ENCODE measurements around the gene CACNA1G.

DNA sequence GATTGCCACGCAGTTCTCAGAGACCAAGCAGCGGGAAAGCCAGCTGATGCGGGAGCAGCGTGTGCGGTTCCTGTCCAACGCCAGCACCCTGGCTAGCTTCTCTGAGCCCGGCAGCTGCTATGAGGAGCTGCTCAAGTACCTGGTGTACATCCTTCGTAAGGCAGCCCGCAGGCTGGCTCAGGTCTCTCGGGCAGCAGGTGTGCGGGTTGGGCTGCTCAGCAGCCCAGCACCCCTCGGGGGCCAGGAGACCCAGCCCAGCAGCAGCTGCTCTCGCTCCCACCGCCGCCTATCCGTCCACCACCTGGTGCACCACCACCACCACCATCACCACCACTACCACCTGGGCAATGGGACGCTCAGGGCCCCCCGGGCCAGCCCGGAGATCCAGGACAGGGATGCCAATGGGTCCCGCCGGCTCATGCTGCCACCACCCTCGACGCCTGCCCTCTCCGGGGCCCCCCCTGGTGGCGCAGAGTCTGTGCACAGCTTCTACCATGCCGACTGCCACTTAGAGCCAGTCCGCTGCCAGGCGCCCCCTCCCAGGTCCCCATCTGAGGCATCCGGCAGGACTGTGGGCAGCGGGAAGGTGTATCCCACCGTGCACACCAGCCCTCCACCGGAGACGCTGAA is 15.2 kb downstream of the CACNA1G start:
- TF ChIP-seq GATA2 (IDR thresholded peaks at IDR 0.05; ENCODE audit: low read depth, low read length) (no peak), GATA3 (IDR thresholded peaks at IDR 0.05; ENCODE audit: low read depth, low read length) (no peak)

All from SH-SY5Y (cell line).